ENCODE results near the gene SLC28A3. TPM values are rescaled to one million over a fixed set of nuclear protein-coding genes. Genes with fewer than 3 reads are reported as not detected.

Gene SLC28A3
- total and polyA plus RNA-seq, 2 of the 8 experiments (the other 6 are each of a cell fraction or from before 2014, with no cell fraction given): 0.02 TPM; not detected in 1

DNA sequence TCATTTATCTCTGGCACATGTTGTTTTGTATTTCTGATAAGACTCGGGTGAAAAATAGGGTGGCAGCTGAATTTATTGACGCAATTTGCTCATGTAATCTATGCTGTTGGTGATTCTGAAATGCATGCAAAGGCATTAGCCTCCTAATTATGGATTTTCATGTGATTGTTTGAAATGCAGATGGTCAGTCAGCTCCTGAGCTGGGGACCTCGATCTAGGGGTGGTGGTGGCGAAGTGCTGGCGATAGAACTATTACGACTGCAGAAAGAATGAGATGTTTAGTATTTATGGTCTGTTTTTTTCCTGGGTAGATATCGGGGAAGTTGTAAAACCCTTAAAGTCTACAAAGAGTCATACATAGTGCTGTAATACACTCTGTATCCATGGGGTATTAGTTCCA is 88.6 kb downstream of the SLC28A3 start (continued):
- TF ChIP-seq, protein P1, sequence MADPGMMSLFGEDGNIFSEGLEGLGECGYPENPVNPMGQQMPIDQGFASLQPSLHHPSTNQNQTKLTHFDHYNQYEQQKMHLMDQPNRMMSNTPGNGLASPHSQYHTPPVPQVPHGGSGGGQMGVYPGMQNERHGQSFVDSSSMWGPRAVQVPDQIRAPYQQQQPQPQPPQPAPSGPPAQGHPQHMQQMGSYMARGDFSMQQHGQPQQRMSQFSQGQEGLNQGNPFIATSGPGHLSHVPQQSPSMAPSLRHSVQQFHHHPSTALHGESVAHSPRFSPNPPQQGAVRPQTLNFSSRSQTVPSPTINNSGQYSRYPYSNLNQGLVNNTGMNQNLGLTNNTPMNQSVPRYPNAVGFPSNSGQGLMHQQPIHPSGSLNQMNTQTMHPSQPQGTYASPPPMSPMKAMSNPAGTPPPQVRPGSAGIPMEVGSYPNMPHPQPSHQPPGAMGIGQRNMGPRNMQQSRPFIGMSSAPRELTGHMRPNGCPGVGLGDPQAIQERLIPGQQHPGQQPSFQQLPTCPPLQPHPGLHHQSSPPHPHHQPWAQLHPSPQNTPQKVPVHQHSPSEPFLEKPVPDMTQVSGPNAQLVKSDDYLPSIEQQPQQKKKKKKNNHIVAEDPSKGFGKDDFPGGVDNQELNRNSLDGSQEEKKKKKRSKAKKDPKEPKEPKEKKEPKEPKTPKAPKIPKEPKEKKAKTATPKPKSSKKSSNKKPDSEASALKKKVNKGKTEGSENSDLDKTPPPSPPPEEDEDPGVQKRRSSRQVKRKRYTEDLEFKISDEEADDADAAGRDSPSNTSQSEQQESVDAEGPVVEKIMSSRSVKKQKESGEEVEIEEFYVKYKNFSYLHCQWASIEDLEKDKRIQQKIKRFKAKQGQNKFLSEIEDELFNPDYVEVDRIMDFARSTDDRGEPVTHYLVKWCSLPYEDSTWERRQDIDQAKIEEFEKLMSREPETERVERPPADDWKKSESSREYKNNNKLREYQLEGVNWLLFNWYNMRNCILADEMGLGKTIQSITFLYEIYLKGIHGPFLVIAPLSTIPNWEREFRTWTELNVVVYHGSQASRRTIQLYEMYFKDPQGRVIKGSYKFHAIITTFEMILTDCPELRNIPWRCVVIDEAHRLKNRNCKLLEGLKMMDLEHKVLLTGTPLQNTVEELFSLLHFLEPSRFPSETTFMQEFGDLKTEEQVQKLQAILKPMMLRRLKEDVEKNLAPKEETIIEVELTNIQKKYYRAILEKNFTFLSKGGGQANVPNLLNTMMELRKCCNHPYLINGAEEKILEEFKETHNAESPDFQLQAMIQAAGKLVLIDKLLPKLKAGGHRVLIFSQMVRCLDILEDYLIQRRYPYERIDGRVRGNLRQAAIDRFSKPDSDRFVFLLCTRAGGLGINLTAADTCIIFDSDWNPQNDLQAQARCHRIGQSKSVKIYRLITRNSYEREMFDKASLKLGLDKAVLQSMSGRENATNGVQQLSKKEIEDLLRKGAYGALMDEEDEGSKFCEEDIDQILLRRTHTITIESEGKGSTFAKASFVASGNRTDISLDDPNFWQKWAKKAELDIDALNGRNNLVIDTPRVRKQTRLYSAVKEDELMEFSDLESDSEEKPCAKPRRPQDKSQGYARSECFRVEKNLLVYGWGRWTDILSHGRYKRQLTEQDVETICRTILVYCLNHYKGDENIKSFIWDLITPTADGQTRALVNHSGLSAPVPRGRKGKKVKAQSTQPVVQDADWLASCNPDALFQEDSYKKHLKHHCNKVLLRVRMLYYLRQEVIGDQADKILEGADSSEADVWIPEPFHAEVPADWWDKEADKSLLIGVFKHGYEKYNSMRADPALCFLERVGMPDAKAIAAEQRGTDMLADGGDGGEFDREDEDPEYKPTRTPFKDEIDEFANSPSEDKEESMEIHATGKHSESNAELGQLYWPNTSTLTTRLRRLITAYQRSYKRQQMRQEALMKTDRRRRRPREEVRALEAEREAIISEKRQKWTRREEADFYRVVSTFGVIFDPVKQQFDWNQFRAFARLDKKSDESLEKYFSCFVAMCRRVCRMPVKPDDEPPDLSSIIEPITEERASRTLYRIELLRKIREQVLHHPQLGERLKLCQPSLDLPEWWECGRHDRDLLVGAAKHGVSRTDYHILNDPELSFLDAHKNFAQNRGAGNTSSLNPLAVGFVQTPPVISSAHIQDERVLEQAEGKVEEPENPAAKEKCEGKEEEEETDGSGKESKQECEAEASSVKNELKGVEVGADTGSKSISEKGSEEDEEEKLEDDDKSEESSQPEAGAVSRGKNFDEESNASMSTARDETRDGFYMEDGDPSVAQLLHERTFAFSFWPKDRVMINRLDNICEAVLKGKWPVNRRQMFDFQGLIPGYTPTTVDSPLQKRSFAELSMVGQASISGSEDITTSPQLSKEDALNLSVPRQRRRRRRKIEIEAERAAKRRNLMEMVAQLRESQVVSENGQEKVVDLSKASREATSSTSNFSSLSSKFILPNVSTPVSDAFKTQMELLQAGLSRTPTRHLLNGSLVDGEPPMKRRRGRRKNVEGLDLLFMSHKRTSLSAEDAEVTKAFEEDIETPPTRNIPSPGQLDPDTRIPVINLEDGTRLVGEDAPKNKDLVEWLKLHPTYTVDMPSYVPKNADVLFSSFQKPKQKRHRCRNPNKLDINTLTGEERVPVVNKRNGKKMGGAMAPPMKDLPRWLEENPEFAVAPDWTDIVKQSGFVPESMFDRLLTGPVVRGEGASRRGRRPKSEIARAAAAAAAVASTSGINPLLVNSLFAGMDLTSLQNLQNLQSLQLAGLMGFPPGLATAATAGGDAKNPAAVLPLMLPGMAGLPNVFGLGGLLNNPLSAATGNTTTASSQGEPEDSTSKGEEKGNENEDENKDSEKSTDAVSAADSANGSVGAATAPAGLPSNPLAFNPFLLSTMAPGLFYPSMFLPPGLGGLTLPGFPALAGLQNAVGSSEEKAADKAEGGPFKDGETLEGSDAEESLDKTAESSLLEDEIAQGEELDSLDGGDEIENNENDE (IDR thresholded peaks at IDR 0.05; ENCODE audit: insufficient replicate concordance, low read length): no peak
- TF ChIP-seq TAF1 (IDR thresholded peaks at IDR 0.05; ENCODE audit: low read depth, low read length): no peak
- TF ChIP-seq GTF2F1 (IDR thresholded peaks at IDR 0.05; ENCODE audit: borderline replicate concordance, low read depth, low read length): no peak
- no peak for TF ChIP-seq KDM1A (IDR thresholded peaks at IDR 0.05; ENCODE audit: borderline replicate concordance, low read length)
- no peak for TF ChIP-seq HDAC6 (IDR thresholded peaks at IDR 0.05; ENCODE audit: low read depth, low read length)
- no peak for TF ChIP-seq SIRT6 (IDR thresholded peaks at IDR 0.05; ENCODE audit: low read length)
- no peak for TF ChIP-seq EGR1 (IDR thresholded peaks at IDR 0.05; ENCODE audit: borderline replicate concordance, low read depth, low read length)
- TF ChIP-seq TEAD4 (IDR thresholded peaks at IDR 0.05; ENCODE audit: low read depth, low read length): no peak
- TF ChIP-seq YY1 (IDR thresholded peaks at IDR 0.05; ENCODE audit: low read depth, low read length): no peak
- TF ChIP-seq RBBP5 (IDR thresholded peaks at IDR 0.05; ENCODE audit: borderline replicate concordance, low read depth, low read length): no peak
- no peak for TF ChIP-seq KDM4A (IDR thresholded peaks at IDR 0.05; ENCODE audit: low read depth, low read length, severe bottlenecking)
- TF ChIP-seq PHF8 (conservative IDR thresholded peaks at IDR 0.05; ENCODE audit: low read depth, low read length): no peak
